GM21360 (cell line): Measurements from ENCODE around the gene ZNF420.
A peak's percentile ranks its signal among the peaks of the same experiment; 100 is the strongest.

Experiments used
- ATAC-seq: cut with Tn5 transposase; IDR thresholded peaks from one replicate; pipeline ENCODE4 v1.9.1; 2021; ENCODE audit warnings: mild to moderate bottlenecking, moderate library complexity; ENCODE audit not compliant: unreplicated experiment

The ZNF420 gene

GRCh38 chr19:37136111-37136510, 57.9 kb downstream of the ZNF420 start:
- no peak for ATAC-seq

- ATAC-seq: no peak
These were observed 70.0 kb downstream of the ZNF420 start for GRCh38 chr19:37148214-37148613.

GRCh38 chr19:37160153-37160552, 81.9 kb downstream of the ZNF420 start:
- ATAC-seq: no peak

GRCh38 chr19:37165635-37166034, 87.4 kb downstream of the ZNF420 start:
- ATAC-seq: no peak

GRCh38 chr19:37172368-37173366, 94.4 kb downstream of the ZNF420 start, which contains the start of gene ZNF585A:
Gene ZNF585A, minus strand, starts transcription at chr19:37172695. Its CDS starts 2,785 bp downstream, at chr19:37169910.
- peak; percentile 96 for ATAC-seq
